ENCODE data around the gene STON2.
A peak's percentile ranks its signal among the peaks of the same experiment; 100 is the strongest.

The STON2 gene

DNA sequence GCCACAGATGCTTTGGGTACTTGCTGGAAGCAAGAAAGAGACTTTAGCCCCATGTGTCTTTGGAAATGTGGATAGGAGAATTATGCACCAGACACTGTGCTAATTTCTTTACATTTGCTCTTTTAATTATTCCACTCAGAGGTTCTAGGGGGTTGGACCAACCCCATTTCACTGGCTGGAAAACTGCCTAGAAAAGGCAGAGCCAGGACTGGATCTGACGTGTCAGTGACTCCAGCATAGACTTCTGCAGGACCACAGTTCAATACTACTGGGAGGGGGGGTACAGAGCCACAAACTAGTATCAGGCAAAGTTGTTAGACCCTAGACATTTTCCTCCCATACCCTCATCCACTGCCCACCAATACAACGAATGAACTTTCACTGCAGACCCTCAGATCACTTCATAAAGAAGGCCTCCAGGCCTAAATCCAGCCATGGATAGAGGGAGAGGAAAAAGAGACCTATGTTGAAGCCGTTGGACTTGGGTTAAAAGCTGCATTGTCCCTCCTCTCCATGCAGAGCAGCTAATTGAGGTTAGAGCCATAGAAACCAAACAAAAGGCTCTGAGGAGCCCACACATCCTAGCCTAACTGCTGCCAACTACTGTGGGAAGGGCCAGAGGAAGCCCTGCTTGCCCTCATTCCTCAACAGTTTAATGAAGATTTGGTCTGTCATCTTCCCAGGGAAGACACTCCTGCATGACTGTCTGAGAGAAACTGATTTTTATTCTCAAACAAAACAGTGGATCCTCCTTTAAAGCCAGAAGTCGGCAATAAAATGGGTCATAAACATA is 68.7 kb downstream of the STON2 start:
- peak in 1 of 2 donors; percentile 53 for DNase-seq

DNA sequence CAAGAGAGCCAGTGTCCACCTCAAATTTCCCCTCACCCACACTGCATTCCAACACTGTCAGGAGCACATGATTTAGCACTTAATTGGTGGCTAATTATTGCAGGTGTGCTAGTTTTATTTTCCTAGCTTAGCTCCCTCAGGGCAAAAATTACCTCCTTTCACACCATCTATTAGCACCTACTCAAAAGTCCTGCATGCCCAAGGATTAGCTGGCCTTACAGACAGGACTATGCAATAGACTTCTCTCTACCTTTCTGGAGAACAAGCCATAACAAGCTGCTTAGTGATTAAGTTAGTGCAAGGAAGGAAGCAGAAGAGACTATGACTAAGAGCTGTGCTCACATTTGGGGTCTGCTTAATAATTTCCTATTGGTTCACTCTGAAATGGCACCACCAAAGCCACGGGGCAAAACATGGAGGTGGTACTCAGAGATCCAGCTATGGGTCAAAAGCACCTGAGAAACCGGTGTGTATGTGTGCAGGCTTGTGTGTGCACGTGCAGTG is 69.5 kb downstream of the STON2 start:
- DNase-seq: no peak

DNA sequence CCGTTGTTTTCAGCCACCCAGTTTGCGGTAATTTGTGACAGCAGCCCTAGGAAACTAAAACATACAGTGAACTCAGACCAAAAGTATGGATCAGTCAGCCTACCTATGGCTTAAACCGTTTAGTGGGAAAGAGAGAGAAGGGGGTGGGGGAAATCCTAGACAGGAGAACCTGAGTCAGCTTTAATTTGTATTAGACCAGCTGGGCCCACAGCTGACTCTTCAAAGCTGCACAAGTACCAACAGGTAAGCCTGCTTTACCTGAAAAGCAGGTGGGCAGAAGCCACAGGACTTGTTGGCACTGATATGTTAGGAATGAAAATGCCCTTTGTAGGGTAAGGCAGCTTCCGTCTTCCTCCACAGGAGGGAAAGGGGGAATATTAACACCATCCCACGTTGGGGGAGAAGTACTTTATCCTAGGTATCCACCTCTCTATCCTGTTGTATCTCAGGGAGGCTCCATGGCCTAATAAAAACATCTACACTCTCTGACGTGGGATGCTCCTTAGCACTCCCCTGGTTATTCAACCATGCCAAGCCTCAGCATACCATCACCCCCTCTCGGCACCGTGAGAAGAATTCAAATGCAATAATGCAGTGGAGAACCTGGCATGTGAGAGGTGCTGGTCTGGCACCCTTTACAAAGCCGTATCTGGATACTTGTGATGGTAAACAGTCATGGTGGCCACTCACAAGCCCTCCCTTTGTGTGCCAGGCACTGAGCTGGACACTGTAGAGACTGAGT is 70.3 kb downstream of the STON2 start:
- no peak for DNase-seq

DNA sequence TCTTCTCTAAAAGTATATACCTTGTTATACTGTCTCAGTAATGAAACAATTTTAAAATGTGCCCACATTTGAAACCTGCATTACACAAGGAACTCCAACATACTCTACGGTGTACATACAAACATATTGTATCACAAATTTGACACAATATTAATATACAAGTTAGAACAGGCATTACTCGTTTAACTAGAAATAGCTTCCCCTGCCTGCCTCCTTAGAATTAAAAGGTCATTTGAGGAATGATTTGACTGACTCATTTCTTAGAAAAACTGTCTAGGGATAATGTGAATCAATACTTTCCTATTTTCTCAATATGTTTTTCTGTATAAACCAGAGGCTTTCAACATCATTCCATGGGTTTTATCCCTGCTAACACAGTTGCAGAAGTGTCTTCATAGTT is 73.7 kb downstream of the STON2 start:
- no peak for DNase-seq

DNA sequence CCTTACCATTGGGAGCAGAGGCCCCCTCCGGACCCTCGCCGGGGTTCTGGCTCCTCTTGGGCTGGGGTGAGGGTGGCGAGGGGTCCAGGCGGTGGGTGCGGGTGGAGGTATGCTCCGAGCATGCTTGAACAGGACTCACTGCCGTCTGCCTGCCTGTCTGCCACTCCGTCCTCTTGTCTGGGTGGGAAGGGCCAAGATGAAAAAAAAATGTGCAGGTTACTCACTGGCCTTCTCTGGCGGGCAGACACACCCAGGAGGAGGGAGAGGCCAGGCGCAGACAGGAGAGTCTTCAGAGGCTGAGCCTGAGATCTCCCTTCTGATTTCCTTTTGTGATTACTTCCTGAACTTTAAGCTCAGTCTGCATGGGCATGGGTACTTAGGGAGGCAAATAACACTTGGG is 76.1 kb downstream of the STON2 start:
- no peak for DNase-seq

DNA sequence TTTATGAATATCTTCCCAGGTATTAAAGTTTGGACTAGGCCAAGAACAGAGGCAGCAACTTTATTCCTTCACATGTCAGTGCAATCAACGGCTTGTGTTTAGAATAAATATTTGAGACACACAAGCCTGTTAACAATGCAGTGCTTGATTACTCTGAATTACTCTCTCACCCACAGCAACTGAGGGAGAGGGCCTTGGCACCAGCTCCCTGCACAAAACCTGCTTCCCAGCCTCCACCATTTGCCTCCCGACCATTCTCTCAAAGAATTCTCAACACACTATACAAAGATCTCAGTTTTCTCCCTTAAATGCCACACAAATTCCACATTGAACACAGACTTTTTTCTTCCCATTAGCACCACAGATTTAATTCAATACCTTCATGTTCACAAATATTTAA is 77.0 kb downstream of the STON2 start:
- DNase-seq: no peak

DNA sequence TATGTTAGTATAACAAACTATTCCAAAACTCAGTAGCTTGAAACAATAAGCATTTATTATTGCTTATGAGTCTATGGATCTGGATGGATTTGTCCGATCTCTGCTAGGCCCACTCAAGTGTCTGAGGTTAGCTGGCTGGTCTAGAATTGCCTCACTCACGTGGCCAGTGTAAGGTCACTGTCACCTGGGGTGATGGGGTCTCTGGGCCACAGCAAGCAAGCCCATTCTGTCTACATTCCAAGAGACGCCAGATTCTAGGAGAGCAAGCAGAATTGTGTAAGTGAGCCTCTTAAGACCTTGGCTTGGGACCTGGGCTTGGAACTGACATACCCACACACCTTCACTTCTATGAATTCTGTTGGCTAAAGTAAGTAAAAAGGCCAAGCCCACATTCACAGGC is 80.2 kb downstream of the STON2 start:
- no peak for DNase-seq

DNA sequence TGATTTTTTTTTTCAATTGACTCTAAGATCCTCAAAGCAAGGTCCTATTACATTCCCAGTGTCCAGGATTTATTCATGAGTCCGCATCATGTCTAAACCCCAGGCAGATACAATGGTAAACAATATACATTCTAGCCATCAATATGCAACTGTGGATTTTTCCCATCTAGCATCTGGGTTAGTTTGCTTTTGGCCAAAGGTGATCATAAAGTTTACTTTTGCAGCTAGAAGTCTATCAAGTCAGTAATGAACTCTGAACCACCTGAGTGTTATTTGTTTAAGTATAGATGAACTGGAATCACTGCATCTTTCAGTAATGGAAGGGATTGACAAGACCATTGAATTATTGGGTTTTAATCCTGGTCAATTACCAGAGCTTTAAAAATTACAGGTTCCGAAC is 80.8 kb downstream of the STON2 start:
- DNase-seq: no peak

DNA sequence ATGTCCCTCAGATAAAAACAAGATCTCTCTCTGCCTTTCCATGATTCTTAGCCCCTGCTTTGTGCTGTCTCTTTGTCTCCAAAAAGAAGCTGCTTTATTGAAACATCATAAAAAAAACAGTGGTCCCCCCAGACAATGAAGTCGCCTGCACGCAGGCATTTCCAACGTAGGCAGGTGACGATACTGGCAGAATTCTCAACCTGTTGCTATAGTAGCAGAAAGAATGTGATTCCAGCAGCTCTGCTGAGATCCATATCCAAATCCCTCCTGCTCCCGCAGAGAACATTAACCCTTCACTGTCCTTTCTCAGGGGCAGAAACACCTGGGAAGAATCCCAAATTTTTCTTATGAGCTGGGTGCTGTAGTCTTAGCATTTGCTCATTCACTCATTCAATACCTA is 84.8 kb downstream of the STON2 start:
- DNase-seq: no peak

DNA sequence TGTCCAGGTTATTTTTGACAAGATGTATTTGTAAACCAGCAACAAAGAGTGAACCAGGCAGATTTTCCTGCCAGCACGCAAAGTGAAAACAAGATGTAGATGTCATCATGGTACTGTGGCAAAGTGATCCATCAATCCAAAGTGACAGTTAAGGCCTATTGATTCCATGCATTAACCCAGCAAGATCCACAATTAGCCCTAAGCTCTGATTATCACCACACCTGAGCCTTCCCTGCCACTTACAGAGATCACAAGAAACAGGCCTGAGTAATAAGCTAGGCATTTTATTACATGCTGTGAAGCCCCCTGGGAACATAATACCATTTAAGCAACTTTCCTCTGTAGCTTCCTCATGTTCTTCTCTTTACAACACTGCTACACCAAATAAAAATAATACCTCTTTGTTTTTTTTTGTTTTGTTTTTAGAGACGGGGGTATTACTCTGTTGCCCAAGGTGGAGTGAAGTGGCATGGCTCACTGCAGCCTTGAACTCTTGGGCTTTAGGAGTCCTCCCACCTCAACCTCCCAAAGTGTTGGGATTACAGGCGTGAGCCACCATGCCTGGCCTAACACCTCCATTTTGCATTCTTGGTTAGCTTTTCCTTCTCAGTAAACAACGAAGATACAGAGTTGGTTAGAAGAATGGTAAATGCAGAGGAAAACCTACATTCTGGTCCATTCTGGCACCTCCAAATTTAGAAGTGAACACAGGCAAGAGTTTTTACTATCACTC is 85.5 kb downstream of the STON2 start:
- no peak for DNase-seq

DNA sequence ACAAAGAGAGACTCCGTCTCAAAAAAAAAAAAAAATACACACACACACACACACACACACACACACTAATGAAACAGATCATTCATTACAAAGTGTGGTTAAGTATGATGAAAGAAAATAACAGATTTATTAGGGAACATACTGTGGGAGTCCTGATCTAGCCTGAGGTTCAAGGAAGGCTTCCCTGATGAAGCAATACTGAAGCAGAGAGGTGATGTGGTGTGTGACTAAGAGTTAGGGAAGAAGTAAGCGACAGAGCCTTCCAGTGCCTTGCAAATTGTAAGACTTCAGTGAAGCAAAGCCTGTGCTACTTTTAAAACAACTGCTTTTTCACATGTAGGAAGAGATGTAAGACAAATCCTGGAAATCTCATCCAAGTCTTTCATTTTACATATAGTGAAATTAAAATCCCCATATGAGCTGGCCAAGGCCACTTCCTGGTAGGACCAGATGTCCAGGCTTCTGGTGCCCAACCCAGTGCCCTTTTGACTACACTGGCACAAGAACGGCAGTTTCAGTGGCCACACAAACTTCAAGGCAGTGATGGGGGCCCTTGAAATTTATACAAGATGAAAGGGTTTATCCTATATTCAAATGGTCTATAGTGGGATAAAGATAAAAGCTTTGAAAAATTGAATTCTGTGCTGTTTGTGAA is 86.2 kb downstream of the STON2 start:
- no peak for DNase-seq

DNA sequence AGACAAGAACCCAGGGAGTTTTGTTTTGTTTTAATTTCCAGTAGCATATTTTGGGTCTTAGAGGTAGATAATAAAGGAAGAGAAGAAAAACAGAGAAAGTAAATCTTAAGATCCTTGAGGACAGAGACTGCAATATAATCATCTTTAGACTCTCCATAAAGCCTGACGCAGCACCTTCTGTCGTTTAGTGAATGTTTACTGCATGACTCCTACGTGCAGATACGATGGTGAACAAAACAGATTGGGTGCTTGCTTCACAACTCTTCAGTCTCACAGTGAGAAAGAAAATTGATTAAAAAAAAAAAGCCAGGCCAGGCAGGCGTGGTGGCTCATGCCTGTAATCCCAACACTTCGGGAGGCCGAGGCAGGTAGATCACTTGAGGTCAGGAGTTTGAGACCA is 86.9 kb downstream of the STON2 start:
- no peak for DNase-seq

DNA sequence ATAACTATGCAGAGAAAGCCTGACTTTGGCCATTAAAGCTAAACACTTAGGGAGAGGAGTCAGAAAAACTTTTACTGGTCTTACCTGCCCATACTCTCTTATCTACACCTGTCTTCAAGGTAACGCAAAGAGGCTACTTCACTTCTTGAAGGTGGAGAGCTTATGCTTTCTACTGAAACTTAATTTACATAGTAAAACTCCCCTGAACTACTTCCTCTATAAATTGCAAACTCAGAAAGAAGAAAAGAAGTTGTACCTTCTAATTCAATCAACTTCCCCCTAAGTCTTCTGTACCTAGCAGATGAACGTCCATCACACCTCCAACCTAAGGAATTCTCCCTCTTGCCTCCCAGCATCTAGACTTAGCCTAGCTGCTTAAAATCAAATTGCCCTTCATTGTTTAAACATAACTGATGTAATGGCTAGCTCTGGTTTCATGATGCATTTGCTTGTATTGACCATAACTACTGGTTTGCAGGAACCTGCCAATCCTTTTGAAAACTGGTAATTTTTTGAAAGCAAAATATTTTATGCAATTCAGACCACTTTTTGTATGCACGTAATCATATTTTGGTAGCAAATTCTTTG is 87.7 kb downstream of the STON2 start:
- DNase-seq: no peak

DNA sequence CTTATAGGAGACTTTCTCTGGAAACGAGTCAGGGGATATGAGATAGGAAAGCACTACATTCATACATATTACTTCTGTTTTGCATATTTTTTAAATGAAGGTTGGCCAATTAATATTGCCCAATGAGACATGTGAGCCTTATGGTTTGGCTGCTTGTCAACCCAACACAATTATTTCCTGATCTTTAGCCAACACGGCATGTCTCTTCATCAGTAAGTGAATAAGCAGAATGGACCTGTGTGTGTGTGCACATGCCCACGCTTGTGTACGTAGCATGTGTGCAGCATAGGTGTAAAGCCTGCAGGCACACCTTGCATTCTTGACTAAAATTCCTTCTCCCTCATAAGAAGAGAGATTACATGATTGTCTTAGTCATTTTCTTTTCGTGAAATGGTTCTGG is 88.3 kb downstream of the STON2 start:
- no peak for DNase-seq

DNA sequence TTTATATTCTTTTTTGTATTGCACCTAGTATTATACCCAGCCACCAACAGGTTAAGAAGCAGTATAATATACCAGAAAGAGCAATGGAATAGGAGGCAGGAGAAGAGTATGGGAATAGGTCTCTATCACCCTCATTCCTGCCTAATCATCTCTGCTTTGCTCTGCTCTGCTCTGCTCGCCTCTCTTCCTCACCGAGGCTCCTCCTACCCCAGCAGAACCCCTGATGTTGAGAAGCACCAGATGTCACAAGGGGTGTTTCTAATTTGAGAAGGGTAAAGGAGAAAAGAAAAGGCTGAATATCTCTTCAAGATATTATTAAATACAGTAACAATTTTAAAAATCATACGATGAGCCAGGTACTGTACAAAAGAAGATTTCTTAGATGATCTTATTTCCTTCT is 89.0 kb downstream of the STON2 start:
- no peak for DNase-seq

DNA sequence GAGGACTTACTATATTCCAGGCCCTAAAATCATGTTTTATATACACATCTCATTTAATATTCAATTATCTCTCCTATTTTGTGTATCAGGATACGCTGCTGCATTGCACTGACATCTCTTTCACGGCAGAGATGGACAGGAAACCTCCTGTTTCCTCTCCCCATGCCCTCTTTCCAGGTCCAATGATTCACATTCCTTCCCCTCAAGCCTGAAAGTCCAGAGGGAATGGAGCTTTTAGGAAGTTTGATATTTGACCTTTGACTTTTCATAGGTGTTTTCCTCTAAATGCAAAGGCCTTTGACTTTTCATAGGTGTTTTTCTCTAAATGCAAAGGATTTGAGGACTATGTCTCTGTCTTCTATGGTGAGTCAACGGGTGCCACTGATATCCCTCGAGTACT is 89.5 kb downstream of the STON2 start:
- no peak for DNase-seq

DNA sequence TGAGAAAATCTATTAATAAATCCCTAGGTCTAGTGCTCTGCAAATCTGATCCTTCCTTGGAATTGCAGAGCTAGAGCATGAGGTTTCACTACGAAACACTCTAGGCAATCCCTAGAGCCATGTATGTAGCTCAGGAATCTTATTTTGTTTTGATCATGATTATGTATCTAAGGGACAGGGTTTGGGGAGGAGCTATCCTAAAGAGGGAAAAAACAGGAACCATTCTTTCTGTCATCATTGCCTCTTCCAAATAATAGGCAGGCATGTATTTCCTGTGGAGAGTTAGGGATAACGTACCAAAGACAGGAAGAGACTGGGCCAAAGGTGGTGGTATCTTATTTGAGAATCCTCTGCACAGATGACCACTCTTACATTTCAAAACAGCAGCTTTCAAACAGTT is 90.6 kb downstream of the STON2 start:
- no peak for DNase-seq

DNA sequence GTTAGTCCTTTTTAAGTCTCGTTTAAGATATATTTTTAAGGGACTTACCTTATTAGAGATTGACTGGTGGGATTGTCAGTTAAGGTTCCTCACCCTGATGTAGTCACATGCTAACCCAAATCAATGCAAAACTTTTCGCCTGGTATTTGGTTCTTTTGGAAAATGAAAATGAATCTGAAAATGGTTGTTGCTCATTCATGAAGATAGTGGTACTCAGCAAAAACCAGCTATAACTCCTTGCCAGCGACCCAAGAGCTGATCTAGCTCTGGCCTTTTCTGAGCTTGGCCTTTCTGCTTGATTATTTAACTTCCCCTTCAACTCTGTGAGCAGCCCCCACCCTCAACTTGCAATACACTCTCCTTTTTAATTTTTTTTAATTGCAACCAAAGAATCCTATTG is 94.4 kb downstream of the STON2 start:
- no peak for DNase-seq

DNA sequence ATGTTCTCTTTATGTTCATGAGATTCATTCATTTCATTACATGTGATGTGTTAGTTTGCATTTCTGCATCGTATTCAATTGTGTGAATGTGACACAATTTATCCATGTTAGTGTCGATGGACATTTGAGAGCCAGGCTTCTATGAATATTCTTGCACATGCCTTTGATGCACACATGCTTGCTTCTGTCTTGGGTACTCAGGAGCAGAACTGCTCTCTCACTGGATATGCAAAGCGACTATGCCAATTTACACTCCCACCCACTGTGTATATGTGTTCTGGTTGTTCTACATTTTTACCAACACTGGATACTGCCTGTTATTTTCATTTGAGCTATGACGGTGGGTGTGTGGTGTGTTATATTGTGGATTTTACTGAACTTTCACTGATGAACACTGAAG is 95.1 kb downstream of the STON2 start:
- DNase-seq: no peak

DNA sequence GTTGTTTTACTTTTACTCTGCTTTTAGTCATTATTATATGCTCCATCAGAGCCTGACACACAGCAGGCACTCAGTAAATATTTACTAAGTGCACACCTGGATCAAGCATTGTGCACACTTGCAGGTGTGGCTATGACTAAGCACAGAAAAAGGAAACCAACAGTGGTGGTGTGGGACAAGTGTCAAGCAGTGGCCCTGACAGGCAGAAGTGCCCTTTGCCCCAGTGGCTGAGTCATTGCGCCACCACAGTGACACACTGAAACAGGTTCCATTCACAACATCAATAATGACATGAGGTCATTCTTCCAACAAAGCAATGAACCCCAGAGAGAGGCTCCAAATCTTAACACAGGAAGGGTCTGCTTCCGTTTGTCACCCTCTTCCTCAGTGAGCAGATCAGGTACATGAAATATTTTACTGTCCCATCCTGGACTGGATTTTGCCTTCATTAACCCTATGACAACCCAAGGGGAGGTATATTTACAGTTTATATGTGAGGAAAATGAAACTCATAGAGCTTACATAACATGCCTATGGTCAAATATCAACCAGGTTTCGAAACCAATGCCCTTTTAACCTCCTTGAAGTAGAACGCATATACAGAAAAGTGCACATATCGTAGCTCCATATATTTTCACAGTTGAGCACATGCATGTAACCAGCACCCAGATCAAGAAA is 96.7 kb downstream of the STON2 start:
- DNase-seq: no peak

DNA sequence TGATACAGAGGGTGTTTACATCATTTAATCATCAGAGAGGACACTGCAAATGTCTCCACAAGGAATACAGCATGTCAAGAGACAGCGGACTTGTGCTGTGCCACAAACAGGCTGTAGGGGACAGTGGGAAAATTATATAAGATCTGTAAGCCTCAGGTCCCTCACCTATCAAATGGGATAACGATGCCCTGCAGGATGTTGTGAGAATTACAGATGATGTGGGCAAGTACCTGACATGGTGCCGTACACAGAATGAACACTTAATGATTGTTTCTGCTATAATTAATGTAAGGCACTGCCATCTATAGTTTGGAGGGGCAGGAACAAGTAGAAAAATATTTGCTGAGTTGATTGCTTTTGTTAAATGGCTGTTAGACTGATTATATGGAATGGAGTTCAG is 97.5 kb downstream of the STON2 start:
- no peak for DNase-seq

DNA sequence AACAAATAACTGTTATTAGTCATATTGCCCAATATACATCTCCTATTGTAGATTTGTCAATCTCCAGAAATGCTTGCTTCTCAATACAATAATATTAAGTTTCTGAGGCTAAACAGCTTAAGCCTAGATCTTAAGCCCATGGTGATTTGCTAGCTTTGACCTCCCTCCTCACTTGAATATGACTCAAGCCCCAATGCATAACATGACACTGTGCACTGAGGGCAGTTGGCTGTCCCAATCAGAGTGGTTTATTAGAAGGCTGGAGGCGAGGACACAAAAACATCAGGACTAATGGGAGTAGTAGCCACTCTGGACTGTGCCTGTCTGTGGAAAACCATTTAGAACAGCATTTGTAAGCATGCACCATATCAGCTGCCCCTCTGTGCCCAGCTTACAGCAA is 98.3 kb downstream of the STON2 start:
- DNase-seq: no peak
